Measurements from ENCODE around the gene ZFYVE26.

DNA sequence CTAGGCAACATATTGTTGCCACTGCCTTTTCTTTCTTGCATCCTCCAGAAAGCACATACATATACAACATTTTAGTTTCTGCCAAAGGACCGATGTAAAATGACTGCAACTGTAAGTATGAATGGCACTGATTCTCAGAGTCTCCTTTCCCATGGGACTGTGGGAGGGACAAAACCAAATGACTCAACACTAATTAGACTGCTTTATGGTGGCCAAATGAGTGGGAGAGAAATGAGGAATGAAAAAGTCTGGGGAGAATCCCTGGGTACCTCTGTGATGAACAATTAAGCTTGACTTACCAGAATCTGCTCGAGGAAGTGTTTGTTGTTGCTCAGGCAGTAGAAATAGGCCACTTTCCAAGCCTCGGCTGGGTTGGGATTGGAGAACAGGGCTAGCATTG lies 10.1 kb downstream of the ZFYVE26 start:
- TF ChIP-seq, protein P1, sequence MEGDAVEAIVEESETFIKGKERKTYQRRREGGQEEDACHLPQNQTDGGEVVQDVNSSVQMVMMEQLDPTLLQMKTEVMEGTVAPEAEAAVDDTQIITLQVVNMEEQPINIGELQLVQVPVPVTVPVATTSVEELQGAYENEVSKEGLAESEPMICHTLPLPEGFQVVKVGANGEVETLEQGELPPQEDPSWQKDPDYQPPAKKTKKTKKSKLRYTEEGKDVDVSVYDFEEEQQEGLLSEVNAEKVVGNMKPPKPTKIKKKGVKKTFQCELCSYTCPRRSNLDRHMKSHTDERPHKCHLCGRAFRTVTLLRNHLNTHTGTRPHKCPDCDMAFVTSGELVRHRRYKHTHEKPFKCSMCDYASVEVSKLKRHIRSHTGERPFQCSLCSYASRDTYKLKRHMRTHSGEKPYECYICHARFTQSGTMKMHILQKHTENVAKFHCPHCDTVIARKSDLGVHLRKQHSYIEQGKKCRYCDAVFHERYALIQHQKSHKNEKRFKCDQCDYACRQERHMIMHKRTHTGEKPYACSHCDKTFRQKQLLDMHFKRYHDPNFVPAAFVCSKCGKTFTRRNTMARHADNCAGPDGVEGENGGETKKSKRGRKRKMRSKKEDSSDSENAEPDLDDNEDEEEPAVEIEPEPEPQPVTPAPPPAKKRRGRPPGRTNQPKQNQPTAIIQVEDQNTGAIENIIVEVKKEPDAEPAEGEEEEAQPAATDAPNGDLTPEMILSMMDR (IDR thresholded peaks at IDR 0.05) = no peak
- TF ChIP-seq POLR2A (IDR thresholded peaks at IDR 0.05) = no peak

All from uterus (tissue), 2 donors.